Measurements from ENCODE around the gene EML1.

EML1 gene

GRCh38 chr14:99902925-99903324 is 109.7 kb downstream of the EML1 start:
- no peak for DNase-seq (ENCODE audit: low read depth in 2 of 2)

- no peak for DNase-seq (ENCODE audit: low read depth in 2 of 2)
Measured at GRCh38 chr14:99904506-99904905, 111.3 kb downstream of the EML1 start.

GRCh38 chr14:99905121-99905520 is 111.9 kb downstream of the EML1 start:
- DNase-seq (ENCODE audit: low read depth in 2 of 2): no peak

GRCh38 chr14:99907761-99908652 is 114.8 kb downstream of the EML1 start:
- DNase-seq (ENCODE audit: low read depth in 2 of 2): no peak

GRCh38 chr14:99908653-99909250 is 115.5 kb downstream of the EML1 start:
- DNase-seq (ENCODE audit: low read depth in 2 of 2): no peak

- DNase-seq (ENCODE audit: low read depth in 2 of 2): no peak
Measured at GRCh38 chr14:99909513-99910064, 116.4 kb downstream of the EML1 start.

- DNase-seq (ENCODE audit: low read depth in 2 of 2): no peak
Measured at GRCh38 chr14:99910337-99911309, 117.4 kb downstream of the EML1 start.

- DNase-seq (ENCODE audit: low read depth in 2 of 2): no peak
Measured at GRCh38 chr14:99915305-99916090, 122.3 kb downstream of the EML1 start.

GRCh38 chr14:99916091-99916383 is 122.8 kb downstream of the EML1 start:
- no peak for DNase-seq (ENCODE audit: low read depth in 2 of 2)

- DNase-seq (ENCODE audit: low read depth in 2 of 2): no peak
Measured at GRCh38 chr14:99918781-99919180, 125.6 kb downstream of the EML1 start.

- DNase-seq (ENCODE audit: low read depth in 2 of 2): no peak
Measured at GRCh38 chr14:99921425-99921824, 128.2 kb downstream of the EML1 start.

GRCh38 chr14:99924379-99924778 is 131.2 kb downstream of the EML1 start:
- DNase-seq (ENCODE audit: low read depth in 2 of 2): no peak

- DNase-seq (ENCODE audit: low read depth in 2 of 2): no peak
Measured at GRCh38 chr14:99925471-99925870, 132.3 kb downstream of the EML1 start.

- no peak for DNase-seq (ENCODE audit: low read depth in 2 of 2)
Measured at GRCh38 chr14:99928963-99929362, 135.8 kb downstream of the EML1 start.

- no peak for DNase-seq (ENCODE audit: low read depth in 2 of 2)
Measured at GRCh38 chr14:99929601-99930000, 136.4 kb downstream of the EML1 start.

GRCh38 chr14:99930420-99931274 is 137.4 kb downstream of the EML1 start:
- no peak for DNase-seq (ENCODE audit: low read depth in 2 of 2)

- no peak for DNase-seq (ENCODE audit: low read depth in 2 of 2)
Measured at GRCh38 chr14:99931308-99931707, 138.1 kb downstream of the EML1 start.

- DNase-seq (ENCODE audit: low read depth in 2 of 2): no peak
Measured at GRCh38 chr14:99936056-99936455, 142.8 kb downstream of the EML1 start.

GRCh38 chr14:99936738-99937474 is 143.7 kb downstream of the EML1 start:
- DNase-seq (ENCODE audit: low read depth in 2 of 2): no peak
